Activated CD4-positive, alpha-beta T cell treated with anti-CD3 and anti-CD28 coated beads, Interleukin-2, Interleukin-4, amounts not matched to agents 100 ng/mL and 50 ng/mL, durations not matched to agents 16 hours and 8 hours (primary cell): Measurements from ENCODE around the gene KDM8.

Experiments used
- DNase-seq: peaks from one replicate; pipeline ENCODE4 v3.0.0-alpha.2; 2020; ENCODE audit warnings: low spot score

The KDM8 gene

GRCh38 chr16:27203507-27204311 is at the start of gene KDM8:
TSS of gene KDM8 (plus strand) at chr16:27203526. CDS start at chr16:27210124, 6,598 bp downstream.
- peak; percentile 100 for DNase-seq

- peak; percentile 62 for DNase-seq
These were observed 48.4 kb upstream of the KDM8 start for GRCh38 chr16:27154705-27155521.

DNA sequence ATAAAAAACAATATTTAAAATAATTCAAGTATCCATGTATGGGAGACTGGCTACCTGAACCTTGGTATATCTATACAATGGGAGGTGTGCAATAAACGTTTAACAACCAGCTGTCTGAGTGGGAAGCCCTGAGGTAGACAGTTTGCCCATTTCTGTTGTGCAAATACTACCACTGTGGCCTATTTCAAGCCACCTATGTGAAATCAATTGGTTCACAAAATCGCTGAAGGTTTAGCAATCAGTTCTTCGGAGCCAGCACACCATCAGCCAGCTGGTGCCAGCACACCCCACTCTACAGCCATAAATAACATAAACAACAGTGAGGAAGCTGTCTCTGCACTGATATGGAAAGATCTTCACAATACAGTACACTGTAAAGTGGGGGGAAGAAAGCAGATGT is 46.7 kb upstream of the KDM8 start:
- DNase-seq: no peak

- no peak for DNase-seq
These were observed 41.9 kb upstream of the KDM8 start for GRCh38 chr16:27161398-27161797.

GRCh38 chr16:27164352-27164751 is 39.0 kb upstream of the KDM8 start:
- DNase-seq: no peak

GRCh38 chr16:27165576-27165975 is 37.8 kb upstream of the KDM8 start:
- DNase-seq: no peak

DNA sequence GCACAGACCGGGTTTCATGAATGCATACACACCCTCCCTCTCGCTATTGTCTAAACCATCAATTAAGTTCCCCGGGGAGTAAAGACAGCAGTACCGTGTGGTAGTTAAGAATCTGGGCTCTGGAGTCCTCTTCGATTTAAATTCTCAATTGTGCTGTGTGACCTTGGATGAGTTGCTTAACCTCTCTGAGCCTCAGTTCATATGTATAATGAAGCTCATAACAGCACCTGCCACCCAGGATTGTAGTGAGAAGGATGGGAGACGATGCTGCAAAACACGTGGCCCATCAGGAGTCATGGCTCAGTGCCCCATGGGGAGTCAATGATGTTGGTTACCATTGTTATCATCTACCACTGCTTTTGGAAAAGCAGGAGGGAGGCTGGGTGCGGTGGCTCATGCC is 34.5 kb upstream of the KDM8 start:
- DNase-seq: no peak

- peak; percentile 81 for DNase-seq
These were observed 33.7 kb upstream of the KDM8 start for GRCh38 chr16:27169511-27170071.

- DNase-seq: no peak
These were observed 31.7 kb upstream of the KDM8 start for GRCh38 chr16:27171584-27171983.

GRCh38 chr16:27174007-27174406 is 29.3 kb upstream of the KDM8 start:
- peak; percentile 62 for DNase-seq

- no peak for DNase-seq
These were observed 28.5 kb upstream of the KDM8 start for GRCh38 chr16:27174798-27175197.

- DNase-seq: no peak
These were observed 27.4 kb upstream of the KDM8 start for GRCh38 chr16:27175888-27176287.

- peak; percentile 16 for DNase-seq
These were observed 26.1 kb upstream of the KDM8 start for GRCh38 chr16:27177031-27177774.

- DNase-seq: peak; percentile 88
These were observed 23.7 kb upstream of the KDM8 start for GRCh38 chr16:27179500-27180072.

- no peak for DNase-seq
These were observed 22.1 kb upstream of the KDM8 start for GRCh38 chr16:27181019-27181790.

- DNase-seq: no peak
These were observed 20.4 kb upstream of the KDM8 start for GRCh38 chr16:27182906-27183405.

DNA sequence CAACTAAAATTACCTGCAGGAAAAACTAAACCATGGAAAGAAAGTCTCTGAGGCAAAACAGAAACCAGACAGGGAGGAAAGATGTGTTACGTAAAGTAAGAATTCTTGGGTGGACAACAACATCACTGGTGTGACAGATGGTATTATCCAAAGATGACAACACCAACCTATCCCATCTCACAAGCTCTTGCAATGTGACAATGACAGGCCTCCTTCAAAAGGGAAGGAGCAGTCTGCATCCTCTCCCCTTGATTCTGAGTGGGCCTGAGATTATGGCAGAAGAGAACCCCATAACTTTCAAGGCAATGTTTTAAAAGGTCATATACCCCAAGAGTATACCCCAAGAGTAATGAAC is 17.6 kb upstream of the KDM8 start:
- DNase-seq: no peak

GRCh38 chr16:27188633-27189032 is 14.7 kb upstream of the KDM8 start:
- no peak for DNase-seq

- DNase-seq: no peak
These were observed 13.9 kb upstream of the KDM8 start for GRCh38 chr16:27189335-27189972.

- DNase-seq: no peak
These were observed 12.9 kb upstream of the KDM8 start for GRCh38 chr16:27190316-27190871.
